ENCODE results near the gene LAIR1. TPM values are rescaled to one million over a fixed set of nuclear protein-coding genes. Genes with fewer than 3 reads are reported as not detected.

Gene LAIR1
- total and polyA plus RNA-seq, 2 experiments from 2014 or later = not detected

DNA sequence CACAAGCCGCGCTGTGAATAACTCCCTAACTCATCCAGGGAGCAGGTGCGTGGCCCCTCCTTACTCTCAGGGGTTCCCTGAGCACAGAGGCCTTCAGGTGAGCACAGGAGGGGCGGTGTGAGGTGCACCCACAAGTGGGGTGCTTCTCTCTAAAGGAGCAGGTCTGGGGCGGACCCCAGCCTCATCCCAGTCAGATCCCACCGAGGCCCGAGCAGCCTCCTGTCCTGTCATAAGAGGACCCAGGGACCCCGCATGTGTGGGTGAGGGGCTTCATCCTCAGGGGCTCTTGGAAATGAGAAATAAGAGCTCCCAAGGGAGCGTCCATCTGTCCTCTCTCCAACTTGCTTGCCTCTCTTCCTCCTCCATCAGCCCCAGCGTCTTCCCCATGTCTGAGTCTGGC is 48.8 kb downstream of the LAIR1 start:
- no peak overlapping the region for H2AFZ ChIP-seq
- TF ChIP-seq EZH2phosphoT487 (IDR thresholded peaks at IDR 0.05; ENCODE audit: insufficient read depth, low read depth) (no peak), EZH2 (IDR thresholded peaks at IDR 0.05; ENCODE audit: insufficient read depth, poor library complexity, severe bottlenecking) (no peak)
- no peaks in the 10 kb centered on the region for H3K36me3 ChIP-seq (ENCODE audit: low read depth)
- in situ Hi-C loops (cut with MboI) = no loop called here
- no peak overlapping the region for H3K9ac ChIP-seq
- H4K20me1 ChIP-seq (ENCODE audit: insufficient read depth) = no peaks in the 10 kb centered on the region
- no peaks in the 10 kb centered on the region for H3K79me2 ChIP-seq (ENCODE audit: insufficient read depth)
- no peak overlapping the region for H3K27ac ChIP-seq
- H3K9me3 ChIP-seq (ENCODE audit: low read depth) = no peaks in the 10 kb centered on the region
- no peaks in the 10 kb centered on the region; the same call in 1 of the 2 replicates for H3K27me3 ChIP-seq (replicated peaks; ENCODE audit: insufficient read depth)
- WGBS, 2 experiments (ENCODE audit: low coverage in 1 of 2, low lambda C conversion rate in 2 of 2, missing lambda C conversion rate in 2 of 2) = 30 to 45% methylated on average over 10 of the region's 10 CpGs
- no peak overlapping the region for H3K4me2 ChIP-seq (ENCODE audit: unreplicated experiment)
- H3F3A ChIP-seq (ENCODE audit: insufficient read depth) = no peaks in the 10 kb centered on the region
- no peaks in the 10 kb centered on the region for H3K9me2 ChIP-seq (ENCODE audit: insufficient read depth)
- no peak overlapping the region for H3K4me3 ChIP-seq
- DNase-seq = no peak
- H3K4me1 ChIP-seq (ENCODE audit: insufficient read depth) = no peaks in the 10 kb centered on the region

GRCh38 chr19:54312436-54313377 is 52.0 kb downstream of the LAIR1 start, which contains the start of gene LILRA5:
Gene LILRA5 (minus strand): TSS chr19:54313166. CDS start chr19:54313019, 147 bp downstream.
- Histone ChIP-seq H4K20me1 (ENCODE audit: insufficient read depth) (no peaks in the 10 kb centered on the region), H3K4me2 (ENCODE audit: unreplicated experiment) (no peak within 1 kb of the TSS), H3K9me3 (ENCODE audit: low read depth) (no peaks in the 10 kb centered on the region), H3K36me3 (ENCODE audit: low read depth) (no peaks in the 10 kb centered on the region), H3K4me3 (no peak within 1 kb of the TSS), H3K4me1 (ENCODE audit: insufficient read depth) (no peaks in the 10 kb centered on the region), H3F3A (ENCODE audit: insufficient read depth) (no peaks in the 10 kb centered on the region), H3K27me3 (replicated peaks; ENCODE audit: insufficient read depth) (no peaks in the 10 kb centered on the region), H3K9me2 (ENCODE audit: insufficient read depth) (no peaks in the 10 kb centered on the region), H3K79me2 (ENCODE audit: insufficient read depth) (no peaks in the 10 kb centered on the region), H3K9ac (no peak within 1 kb of the TSS), H3K27ac (no peak within 1 kb of the TSS), H2AFZ (no peak within 1 kb of the TSS)
- TF ChIP-seq EZH2 (IDR thresholded peaks at IDR 0.05; ENCODE audit: insufficient read depth, poor library complexity, severe bottlenecking) = no peak
- TF ChIP-seq EZH2phosphoT487 (IDR thresholded peaks at IDR 0.05; ENCODE audit: insufficient read depth, low read depth) = no peak
- WGBS, 2 experiments (ENCODE audit: low coverage in 1 of 2, low lambda C conversion rate in 2 of 2, missing lambda C conversion rate in 2 of 2) = 11 to 14% methylated on average over 12 to 13 of the region's 13 CpGs
- in situ Hi-C loops (cut with MboI) = no loop called here
- no peak for DNase-seq

DNA sequence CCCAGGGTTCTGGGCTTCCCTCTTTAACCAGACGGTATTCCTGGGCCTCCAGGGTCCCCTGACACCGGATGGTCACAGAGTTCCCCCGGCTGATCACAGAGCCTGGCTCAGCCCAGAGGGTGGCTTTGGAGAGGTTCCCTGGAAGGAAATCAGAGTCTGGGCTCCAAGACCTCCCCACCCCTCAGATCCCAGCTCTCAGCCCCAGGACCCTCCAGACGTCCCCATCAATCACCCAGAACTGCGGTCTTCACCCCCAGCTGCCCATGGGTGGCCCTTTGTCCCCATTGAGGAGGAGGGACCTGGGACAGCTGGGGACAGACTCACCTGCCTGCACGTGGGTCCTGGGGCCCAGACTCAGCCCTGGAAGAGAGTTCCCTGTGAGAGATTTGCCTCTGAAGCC is 52.7 kb downstream of the LAIR1 start:
- Histone ChIP-seq H3K27me3 (replicated peaks; ENCODE audit: insufficient read depth) (no peaks in the 10 kb centered on the region), H3K4me1 (ENCODE audit: insufficient read depth) (no peaks in the 10 kb centered on the region), H3K27ac (no peak overlapping the region), H4K20me1 (ENCODE audit: insufficient read depth) (no peaks in the 10 kb centered on the region), H3F3A (ENCODE audit: insufficient read depth) (no peaks in the 10 kb centered on the region), H3K9me3 (ENCODE audit: low read depth) (no peaks in the 10 kb centered on the region), H3K79me2 (ENCODE audit: insufficient read depth) (no peaks in the 10 kb centered on the region), H3K4me2 (ENCODE audit: unreplicated experiment) (no peak overlapping the region), H3K4me3 (no peak overlapping the region), H3K9ac (no peak overlapping the region), H3K36me3 (ENCODE audit: low read depth) (no peaks in the 10 kb centered on the region), H3K9me2 (ENCODE audit: insufficient read depth) (no peaks in the 10 kb centered on the region), H2AFZ (no peak overlapping the region)
- WGBS, 2 experiments (ENCODE audit: low coverage in 1 of 2, low lambda C conversion rate in 2 of 2, missing lambda C conversion rate in 2 of 2) = 26 to 34% methylated on average over 6 of the region's 6 CpGs
- TF ChIP-seq EZH2 (IDR thresholded peaks at IDR 0.05; ENCODE audit: insufficient read depth, poor library complexity, severe bottlenecking) (no peak), EZH2phosphoT487 (IDR thresholded peaks at IDR 0.05; ENCODE audit: insufficient read depth, low read depth) (no peak)
- in situ Hi-C loops (cut with MboI) = no loop called here
- DNase-seq = no peak

DNA sequence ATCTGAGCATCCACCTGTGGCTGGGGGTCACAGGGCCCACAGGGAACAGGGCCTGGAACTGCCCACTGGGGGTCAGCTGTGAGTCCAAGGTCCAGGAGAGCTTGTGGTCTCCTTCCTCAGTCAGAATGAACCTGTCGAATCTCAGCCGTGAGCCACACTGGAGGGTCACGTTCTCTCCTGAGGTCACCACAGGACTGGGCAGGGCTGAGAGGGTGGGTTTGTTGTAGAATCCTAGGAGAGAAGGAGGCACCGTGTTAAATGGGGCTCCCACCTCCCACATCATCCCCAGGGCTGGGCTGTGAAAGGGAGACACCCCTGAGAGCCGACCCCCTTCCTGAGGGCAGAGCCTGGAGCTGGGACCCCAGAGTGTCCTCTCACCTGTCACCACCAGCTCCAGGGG is 53.2 kb downstream of the LAIR1 start:
- H3K4me1 ChIP-seq (ENCODE audit: insufficient read depth) = no peaks in the 10 kb centered on the region
- TF ChIP-seq EZH2phosphoT487 (IDR thresholded peaks at IDR 0.05; ENCODE audit: insufficient read depth, low read depth) (no peak), EZH2 (IDR thresholded peaks at IDR 0.05; ENCODE audit: insufficient read depth, poor library complexity, severe bottlenecking) (no peak)
- H3K4me2 ChIP-seq (ENCODE audit: unreplicated experiment) = no peak overlapping the region
- 11 to 14% methylated on average over 4 to 5 of the region's 5 CpGs for WGBS, 2 experiments (ENCODE audit: low coverage in 1 of 2, low lambda C conversion rate in 2 of 2, missing lambda C conversion rate in 2 of 2)
- no peaks in the 10 kb centered on the region for H3K9me2 ChIP-seq (ENCODE audit: insufficient read depth)
- H3K27me3 ChIP-seq (replicated peaks; ENCODE audit: insufficient read depth) = no peaks in the 10 kb centered on the region
- H3K9ac ChIP-seq = no peak overlapping the region
- in situ Hi-C loops (cut with MboI) = no loop called here
- no peaks in the 10 kb centered on the region for H3K36me3 ChIP-seq (ENCODE audit: low read depth)
- H3K27ac ChIP-seq = no peak overlapping the region
- no peaks in the 10 kb centered on the region for H3F3A ChIP-seq (ENCODE audit: insufficient read depth)
- no peak for DNase-seq
- H3K4me3 ChIP-seq = no peak overlapping the region
- no peak overlapping the region for H2AFZ ChIP-seq
- no peaks in the 10 kb centered on the region for H4K20me1 ChIP-seq (ENCODE audit: insufficient read depth)
- H3K9me3 ChIP-seq (ENCODE audit: low read depth) = no peaks in the 10 kb centered on the region
- no peaks in the 10 kb centered on the region for H3K79me2 ChIP-seq (ENCODE audit: insufficient read depth)
